ENCODE measurements around the gene ZNF628.

DNA sequence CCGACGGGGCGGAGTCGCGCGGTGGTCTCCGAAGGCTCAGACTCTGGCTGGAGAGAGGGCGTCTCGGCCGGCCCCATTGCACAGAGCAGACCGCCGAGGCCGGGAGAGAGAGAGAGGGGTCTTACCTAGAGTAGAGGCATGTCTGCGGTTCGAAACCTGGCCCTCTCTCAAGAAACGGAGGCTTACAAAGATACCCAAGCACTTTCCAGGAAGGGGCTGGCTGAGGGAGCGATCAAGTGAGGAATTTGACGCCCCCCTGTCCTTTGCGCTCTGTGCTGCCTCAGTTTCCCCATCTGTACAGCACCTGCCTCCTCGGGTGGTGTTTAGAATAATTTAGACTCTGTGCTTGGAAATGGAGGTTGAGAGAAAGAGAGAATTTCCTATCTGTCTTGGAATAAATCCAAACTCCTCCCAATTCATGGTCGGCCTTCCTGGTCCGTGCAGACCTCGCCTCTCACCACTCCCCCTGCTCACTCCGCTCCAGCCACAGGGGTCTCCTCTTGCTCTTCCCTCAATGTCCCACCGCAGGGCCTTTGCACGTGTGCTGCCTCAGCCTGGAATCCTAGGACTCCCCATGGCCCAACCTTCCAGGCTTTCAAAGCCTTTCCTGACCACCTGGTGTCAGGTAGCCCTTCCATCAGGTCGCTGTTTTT, 14.3 kb upstream of the ZNF628 start:
- TF ChIP-seq, protein P1, sequence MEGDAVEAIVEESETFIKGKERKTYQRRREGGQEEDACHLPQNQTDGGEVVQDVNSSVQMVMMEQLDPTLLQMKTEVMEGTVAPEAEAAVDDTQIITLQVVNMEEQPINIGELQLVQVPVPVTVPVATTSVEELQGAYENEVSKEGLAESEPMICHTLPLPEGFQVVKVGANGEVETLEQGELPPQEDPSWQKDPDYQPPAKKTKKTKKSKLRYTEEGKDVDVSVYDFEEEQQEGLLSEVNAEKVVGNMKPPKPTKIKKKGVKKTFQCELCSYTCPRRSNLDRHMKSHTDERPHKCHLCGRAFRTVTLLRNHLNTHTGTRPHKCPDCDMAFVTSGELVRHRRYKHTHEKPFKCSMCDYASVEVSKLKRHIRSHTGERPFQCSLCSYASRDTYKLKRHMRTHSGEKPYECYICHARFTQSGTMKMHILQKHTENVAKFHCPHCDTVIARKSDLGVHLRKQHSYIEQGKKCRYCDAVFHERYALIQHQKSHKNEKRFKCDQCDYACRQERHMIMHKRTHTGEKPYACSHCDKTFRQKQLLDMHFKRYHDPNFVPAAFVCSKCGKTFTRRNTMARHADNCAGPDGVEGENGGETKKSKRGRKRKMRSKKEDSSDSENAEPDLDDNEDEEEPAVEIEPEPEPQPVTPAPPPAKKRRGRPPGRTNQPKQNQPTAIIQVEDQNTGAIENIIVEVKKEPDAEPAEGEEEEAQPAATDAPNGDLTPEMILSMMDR (IDR thresholded peaks at IDR 0.05; ENCODE audit: low read depth, low read length, poor library complexity, severe bottlenecking): no peak
- TF ChIP-seq EZH2phosphoT487 (IDR thresholded peaks at IDR 0.05; ENCODE audit: borderline replicate concordance, low read length): no peak

Measured in DOHH2 (cell line).